ENCODE measurements around the gene LAMB3.

DNA sequence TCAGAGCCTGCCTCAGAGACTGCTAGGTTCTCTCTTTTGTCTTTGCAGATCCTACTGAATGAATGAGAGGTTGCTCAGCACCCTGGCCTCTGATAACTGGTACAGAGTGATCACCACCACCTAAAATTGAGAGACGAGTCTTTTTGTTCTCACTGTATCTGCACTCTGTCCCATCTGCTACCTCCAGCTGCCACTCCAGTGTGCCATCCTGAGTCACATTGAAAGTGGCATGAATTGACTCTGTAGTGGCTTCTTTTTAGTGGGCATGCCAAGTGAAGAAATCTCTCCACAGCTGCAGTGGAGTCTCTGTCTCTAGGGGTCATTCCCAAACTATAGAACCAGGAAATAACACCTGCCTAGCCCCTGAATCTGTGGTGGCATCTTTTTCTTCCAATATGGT is 54.0 kb downstream of the LAMB3 start:
- TF ChIP-seq, protein P1, sequence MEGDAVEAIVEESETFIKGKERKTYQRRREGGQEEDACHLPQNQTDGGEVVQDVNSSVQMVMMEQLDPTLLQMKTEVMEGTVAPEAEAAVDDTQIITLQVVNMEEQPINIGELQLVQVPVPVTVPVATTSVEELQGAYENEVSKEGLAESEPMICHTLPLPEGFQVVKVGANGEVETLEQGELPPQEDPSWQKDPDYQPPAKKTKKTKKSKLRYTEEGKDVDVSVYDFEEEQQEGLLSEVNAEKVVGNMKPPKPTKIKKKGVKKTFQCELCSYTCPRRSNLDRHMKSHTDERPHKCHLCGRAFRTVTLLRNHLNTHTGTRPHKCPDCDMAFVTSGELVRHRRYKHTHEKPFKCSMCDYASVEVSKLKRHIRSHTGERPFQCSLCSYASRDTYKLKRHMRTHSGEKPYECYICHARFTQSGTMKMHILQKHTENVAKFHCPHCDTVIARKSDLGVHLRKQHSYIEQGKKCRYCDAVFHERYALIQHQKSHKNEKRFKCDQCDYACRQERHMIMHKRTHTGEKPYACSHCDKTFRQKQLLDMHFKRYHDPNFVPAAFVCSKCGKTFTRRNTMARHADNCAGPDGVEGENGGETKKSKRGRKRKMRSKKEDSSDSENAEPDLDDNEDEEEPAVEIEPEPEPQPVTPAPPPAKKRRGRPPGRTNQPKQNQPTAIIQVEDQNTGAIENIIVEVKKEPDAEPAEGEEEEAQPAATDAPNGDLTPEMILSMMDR (conservative IDR thresholded peaks at IDR 0.05 in 1 of 2, IDR thresholded peaks at IDR 0.05 in 1 of 2; ENCODE audit: extremely low read depth in 1 of 2, insufficient read depth in 1 of 2, low read depth in 1 of 2, low read length in 2 of 2), result no peak
- no peak for TF ChIP-seq EZH2 (IDR thresholded peaks at IDR 0.05; ENCODE audit: borderline replicate concordance, low read length)

All from mammary epithelial cell (primary cell).